ENCODE data around the gene PAK1IP1. TPM values are rescaled to one million over a fixed set of nuclear protein-coding genes. Genes with fewer than 3 reads are reported as not detected.
"Not testable (repeated sequence)": the region's sequence is repeated elsewhere in the genome, so short reads cannot be mapped to it uniquely, and the experiment has no call there.

PAK1IP1 gene
- 10 to 100 TPM in 1 of 2 donors, 1 to 10 TPM in 1; 9.2 to 20.9 TPM for polyA plus RNA-seq

DNA sequence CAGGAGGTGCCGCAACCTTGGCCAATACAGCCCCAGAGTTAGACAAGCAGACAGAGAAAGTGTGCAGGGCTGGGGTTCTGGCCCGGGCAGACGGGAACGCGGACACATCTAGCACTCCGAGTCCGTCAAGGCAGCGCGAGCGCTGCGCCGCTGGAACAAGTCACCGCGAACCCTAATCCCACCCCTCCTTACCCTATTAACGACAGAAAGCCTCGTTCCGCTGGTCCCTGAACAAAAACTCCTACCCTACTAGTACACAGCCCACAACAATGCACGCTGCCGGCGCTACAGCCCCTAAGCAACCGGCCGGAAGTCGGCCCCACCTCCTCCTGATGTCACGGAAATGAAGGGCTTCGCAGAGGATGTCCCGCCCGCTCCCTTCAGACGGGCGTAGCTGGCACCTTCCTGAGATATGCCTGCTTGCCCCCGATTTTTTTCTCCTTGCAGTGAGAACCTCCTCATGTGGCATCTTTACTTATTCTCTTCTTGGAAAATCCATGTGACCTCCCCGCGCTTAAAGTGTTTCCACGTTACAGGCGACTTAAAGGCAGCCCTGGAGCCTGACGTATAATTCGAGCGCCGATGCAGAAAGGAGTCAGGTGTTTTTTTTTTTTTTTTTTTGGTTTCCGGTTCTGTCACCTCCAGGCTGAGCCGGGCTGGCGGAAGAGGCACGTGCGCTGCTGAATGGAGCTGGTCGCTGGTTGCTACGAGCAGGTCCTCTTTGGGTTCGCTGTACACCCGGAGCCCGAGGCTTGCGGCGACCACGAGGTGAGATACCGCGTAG, at the start of gene PAK1IP1, which contains the start of gene C6orf52:
PAK1IP1 (plus strand) TSS at position 671 of the 784 bp plus-strand sequence; CDS start at position 685, 14 bp downstream.
C6orf52 (minus strand) TSS at position 315 of the 784 bp plus-strand sequence. CDS start 7,066 bp downstream, outside the sequence.
- H3K9me3 ChIP-seq (ENCODE audit: control insufficient read depth in 2 of 2, insufficient read depth in 1 of 2, low read depth in 1 of 2, low read length in 1 of 2), result no peaks in the 10 kb centered on the region
- no peaks in the 10 kb centered on the region for H3K27me3 ChIP-seq (ENCODE audit: control insufficient read depth in 1 of 2, insufficient read depth in 2 of 2, low read length in 2 of 2)
- peak within 1 kb of the TSS; percentile 96 to 98 for H3K27ac ChIP-seq (ENCODE audit: low read depth in 2 of 2, low read length in 1 of 2)
- H3K36me3 ChIP-seq (ENCODE audit: control insufficient read depth in 2 of 2, insufficient read depth in 2 of 2, low read length in 1 of 2), result peaks cover 5% of the 10 kb centered on the region in 2 donors
- peaks cover 0 to 4% of the 10 kb centered on the region in 2 donors for H3K4me1 ChIP-seq (ENCODE audit: control insufficient read depth in 2 of 2, insufficient read depth in 2 of 2, low read length in 1 of 2)
- peak within 1 kb of the TSS; percentile 89 for H3K4me3 ChIP-seq (ENCODE audit: low read depth in 1 of 2, low read length in 2 of 2)
- 0% methylated on average over 53 of the region's 53 CpGs for WGBS, 2 donors

- WGBS, 2 donors, result 71 to 72% methylated on average over 12 of the region's 12 CpGs
- no peaks in the 10 kb centered on the region for H3K36me3 ChIP-seq (ENCODE audit: control insufficient read depth in 2 of 2, insufficient read depth in 2 of 2, low read length in 1 of 2)
Observed at GRCh38 chr6:10655508-10656055, 39.2 kb upstream of the PAK1IP1 start.

GRCh38 chr6:10658910-10659698, 35.7 kb upstream of the PAK1IP1 start:
- Histone ChIP-seq H3K36me3 (ENCODE audit: control insufficient read depth in 2 of 2, insufficient read depth in 2 of 2, low read length in 1 of 2) (no peaks in the 10 kb centered on the region), H3K4me3 (ENCODE audit: low read depth in 1 of 2, low read length in 2 of 2) (peak overlapping the region; percentile 16 to 39), H3K9me3 (ENCODE audit: control insufficient read depth in 2 of 2, insufficient read depth in 1 of 2, low read depth in 1 of 2, low read length in 1 of 2) (no peaks in the 10 kb centered on the region), H3K4me1 (ENCODE audit: control insufficient read depth in 2 of 2, insufficient read depth in 2 of 2, low read length in 1 of 2) (no peaks in the 10 kb centered on the region), H3K27ac (ENCODE audit: low read depth in 2 of 2, low read length in 1 of 2) (no peak overlapping the region), H3K27me3 (ENCODE audit: control insufficient read depth in 1 of 2, insufficient read depth in 2 of 2, low read length in 2 of 2) (peaks cover 2 to 3% of the 10 kb centered on the region in 2 donors)
- 87 to 90% methylated on average over 23 to 24 of the region's 24 CpGs for WGBS, 2 donors

More at GRCh38 chr6:10655508-10656055, 39.2 kb upstream of the PAK1IP1 start:
- Histone ChIP-seq H3K9me3 (ENCODE audit: control insufficient read depth in 2 of 2, insufficient read depth in 1 of 2, low read depth in 1 of 2, low read length in 1 of 2) (no peaks in the 10 kb centered on the region), H3K4me3 (ENCODE audit: low read depth in 1 of 2, low read length in 2 of 2) (no peak overlapping the region), H3K27ac (ENCODE audit: low read depth in 2 of 2, low read length in 1 of 2) (no peak overlapping the region), H3K4me1 (ENCODE audit: control insufficient read depth in 2 of 2, insufficient read depth in 2 of 2, low read length in 1 of 2) (no peaks in the 10 kb centered on the region), H3K27me3 (ENCODE audit: control insufficient read depth in 1 of 2, insufficient read depth in 2 of 2, low read length in 2 of 2) (peaks cover 2 to 3% of the 10 kb centered on the region in 2 donors)

- H3K9me3 ChIP-seq (ENCODE audit: control insufficient read depth in 2 of 2, insufficient read depth in 1 of 2, low read depth in 1 of 2, low read length in 1 of 2), result no peaks in the 10 kb centered on the region
- H3K27me3 ChIP-seq (ENCODE audit: control insufficient read depth in 1 of 2, insufficient read depth in 2 of 2, low read length in 2 of 2), result peaks cover 2 to 3% of the 10 kb centered on the region in 2 donors
- no peaks in the 10 kb centered on the region for H3K4me1 ChIP-seq (ENCODE audit: control insufficient read depth in 2 of 2, insufficient read depth in 2 of 2, low read length in 1 of 2)
- H3K27ac ChIP-seq (ENCODE audit: low read depth in 2 of 2, low read length in 1 of 2), result no peak overlapping the region
- peak overlapping the region; percentile 16 to 39 for H3K4me3 ChIP-seq (ENCODE audit: low read depth in 1 of 2, low read length in 2 of 2)
- no peaks in the 10 kb centered on the region for H3K36me3 ChIP-seq (ENCODE audit: control insufficient read depth in 2 of 2, insufficient read depth in 2 of 2, low read length in 1 of 2)
- 83 to 85% methylated on average over 43 to 48 of the region's 48 CpGs for WGBS, 2 donors
Observed at GRCh38 chr6:10659699-10660348, 34.9 kb upstream of the PAK1IP1 start.

- H3K9me3 ChIP-seq (ENCODE audit: control insufficient read depth in 2 of 2, insufficient read depth in 1 of 2, low read depth in 1 of 2, low read length in 1 of 2); H3K27ac ChIP-seq (ENCODE audit: low read depth in 2 of 2, low read length in 1 of 2); H3K27me3 ChIP-seq (ENCODE audit: control insufficient read depth in 1 of 2, insufficient read depth in 2 of 2, low read length in 2 of 2); H3K4me1 ChIP-seq (ENCODE audit: control insufficient read depth in 2 of 2, insufficient read depth in 2 of 2, low read length in 1 of 2); H3K4me3 ChIP-seq (ENCODE audit: low read depth in 1 of 2, low read length in 2 of 2); H3K36me3 ChIP-seq (ENCODE audit: control insufficient read depth in 2 of 2, insufficient read depth in 2 of 2, low read length in 1 of 2): not testable (repeated sequence)
- WGBS, 2 donors, result 89 to 94% methylated on average over 11 of the region's 11 CpGs
Observed at GRCh38 chr6:10660431-10661191, 34.2 kb upstream of the PAK1IP1 start.

DNA sequence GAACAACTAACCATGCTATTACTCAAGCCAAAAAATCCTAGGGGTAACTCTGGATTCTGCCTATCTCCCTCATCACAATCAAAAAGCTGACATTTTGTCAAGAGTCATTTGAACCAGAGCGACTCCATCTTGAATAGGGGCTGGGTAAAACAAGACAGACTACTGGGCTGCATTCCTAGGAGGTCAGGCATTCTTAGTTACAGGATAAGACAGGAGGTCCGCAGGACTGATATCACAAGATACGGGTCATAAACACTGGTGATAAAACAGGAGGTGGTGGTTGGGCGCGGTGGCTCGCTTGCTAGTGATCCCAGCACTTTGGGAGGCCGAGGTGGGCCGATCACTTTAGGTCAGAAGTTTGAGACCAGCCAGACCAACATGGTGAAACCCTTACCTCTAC, 32.6 kb upstream of the PAK1IP1 start:
- Histone ChIP-seq H3K4me3 (ENCODE audit: low read depth in 1 of 2, low read length in 2 of 2) (no peak overlapping the region), H3K27ac (ENCODE audit: low read depth in 2 of 2, low read length in 1 of 2) (no peak overlapping the region), H3K4me1 (ENCODE audit: control insufficient read depth in 2 of 2, insufficient read depth in 2 of 2, low read length in 1 of 2) (no peaks in the 10 kb centered on the region), H3K36me3 (ENCODE audit: control insufficient read depth in 2 of 2, insufficient read depth in 2 of 2, low read length in 1 of 2) (no peaks in the 10 kb centered on the region), H3K9me3 (ENCODE audit: control insufficient read depth in 2 of 2, insufficient read depth in 1 of 2, low read depth in 1 of 2, low read length in 1 of 2) (no peaks in the 10 kb centered on the region), H3K27me3 (ENCODE audit: control insufficient read depth in 1 of 2, insufficient read depth in 2 of 2, low read length in 2 of 2) (no peaks in the 10 kb centered on the region)
- 94 to 95% methylated on average over 8 of the region's 8 CpGs for WGBS, 2 donors

GRCh38 chr6:10662742-10663141, 32.0 kb upstream of the PAK1IP1 start:
- Histone ChIP-seq H3K36me3 (ENCODE audit: control insufficient read depth in 2 of 2, insufficient read depth in 2 of 2, low read length in 1 of 2) (no peaks in the 10 kb centered on the region), H3K4me1 (ENCODE audit: control insufficient read depth in 2 of 2, insufficient read depth in 2 of 2, low read length in 1 of 2) (no peaks in the 10 kb centered on the region), H3K9me3 (ENCODE audit: control insufficient read depth in 2 of 2, insufficient read depth in 1 of 2, low read depth in 1 of 2, low read length in 1 of 2) (no peaks in the 10 kb centered on the region), H3K4me3 (ENCODE audit: low read depth in 1 of 2, low read length in 2 of 2) (no peak overlapping the region), H3K27ac (ENCODE audit: low read depth in 2 of 2, low read length in 1 of 2) (no peak overlapping the region), H3K27me3 (ENCODE audit: control insufficient read depth in 1 of 2, insufficient read depth in 2 of 2, low read length in 2 of 2) (no peaks in the 10 kb centered on the region)
- 81 to 92% methylated on average over 2 of the region's 2 CpGs for WGBS, 2 donors

DNA sequence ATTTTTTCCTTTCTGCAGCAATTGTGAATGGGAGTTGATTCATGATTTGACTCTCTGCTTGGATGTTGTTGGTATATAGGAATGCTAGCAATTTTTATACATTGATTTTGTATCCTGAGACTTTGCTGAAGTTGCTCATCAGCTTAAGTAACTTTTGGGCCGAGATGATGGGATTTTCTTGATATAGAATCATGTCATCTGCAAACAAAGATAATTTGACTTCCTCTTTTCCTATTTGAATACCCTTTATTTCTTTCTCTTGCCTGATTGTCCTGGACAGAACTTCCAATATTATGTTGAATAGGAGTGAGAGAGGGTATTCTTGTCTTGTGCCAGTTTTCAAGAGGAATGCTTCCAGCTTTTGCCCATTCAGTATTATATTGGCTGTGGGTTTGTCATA, 29.2 kb upstream of the PAK1IP1 start:
- H3K27ac ChIP-seq (ENCODE audit: low read depth in 2 of 2, low read length in 1 of 2); H3K36me3 ChIP-seq (ENCODE audit: control insufficient read depth in 2 of 2, insufficient read depth in 2 of 2, low read length in 1 of 2); H3K9me3 ChIP-seq (ENCODE audit: control insufficient read depth in 2 of 2, insufficient read depth in 1 of 2, low read depth in 1 of 2, low read length in 1 of 2); H3K4me3 ChIP-seq (ENCODE audit: low read depth in 1 of 2, low read length in 2 of 2); H3K27me3 ChIP-seq (ENCODE audit: control insufficient read depth in 1 of 2, insufficient read depth in 2 of 2, low read length in 2 of 2); H3K4me1 ChIP-seq (ENCODE audit: control insufficient read depth in 2 of 2, insufficient read depth in 2 of 2, low read length in 1 of 2): not testable (repeated sequence)
- WGBS, 2 donors, result 58 to 61% methylated on average over 1 of the region's 1 CpG
